ENCODE measurements around the gene FAM83B.
A peak's percentile ranks its signal among the peaks of the same experiment; 100 is the strongest.

The FAM83B gene

GRCh38 chr6:54847799-54848597 lies 1.4 kb downstream of the FAM83B start:
- TF ChIP-seq MYC (IDR thresholded peaks at IDR 0.05; ENCODE audit: low read depth, low read length) (no peak), POLR2A (IDR thresholded peaks at IDR 0.05; ENCODE audit: extremely low read depth, insufficient read length) (no peak)
- TF ChIP-seq, protein P1, sequence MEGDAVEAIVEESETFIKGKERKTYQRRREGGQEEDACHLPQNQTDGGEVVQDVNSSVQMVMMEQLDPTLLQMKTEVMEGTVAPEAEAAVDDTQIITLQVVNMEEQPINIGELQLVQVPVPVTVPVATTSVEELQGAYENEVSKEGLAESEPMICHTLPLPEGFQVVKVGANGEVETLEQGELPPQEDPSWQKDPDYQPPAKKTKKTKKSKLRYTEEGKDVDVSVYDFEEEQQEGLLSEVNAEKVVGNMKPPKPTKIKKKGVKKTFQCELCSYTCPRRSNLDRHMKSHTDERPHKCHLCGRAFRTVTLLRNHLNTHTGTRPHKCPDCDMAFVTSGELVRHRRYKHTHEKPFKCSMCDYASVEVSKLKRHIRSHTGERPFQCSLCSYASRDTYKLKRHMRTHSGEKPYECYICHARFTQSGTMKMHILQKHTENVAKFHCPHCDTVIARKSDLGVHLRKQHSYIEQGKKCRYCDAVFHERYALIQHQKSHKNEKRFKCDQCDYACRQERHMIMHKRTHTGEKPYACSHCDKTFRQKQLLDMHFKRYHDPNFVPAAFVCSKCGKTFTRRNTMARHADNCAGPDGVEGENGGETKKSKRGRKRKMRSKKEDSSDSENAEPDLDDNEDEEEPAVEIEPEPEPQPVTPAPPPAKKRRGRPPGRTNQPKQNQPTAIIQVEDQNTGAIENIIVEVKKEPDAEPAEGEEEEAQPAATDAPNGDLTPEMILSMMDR (IDR thresholded peaks at IDR 0.05; ENCODE audit: low read depth, low read length), result no peak
- TF ChIP-seq, protein P2, sequence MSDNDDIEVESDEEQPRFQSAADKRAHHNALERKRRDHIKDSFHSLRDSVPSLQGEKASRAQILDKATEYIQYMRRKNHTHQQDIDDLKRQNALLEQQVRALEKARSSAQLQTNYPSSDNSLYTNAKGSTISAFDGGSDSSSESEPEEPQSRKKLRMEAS (IDR thresholded peaks at IDR 0.05; ENCODE audit: low read depth, low read length), result no peak
- no peak for DNase-seq (ENCODE audit: low read depth)
- H3K4me3 ChIP-seq (ENCODE audit: low read depth, low read length), result no peak overlapping the region

DNA sequence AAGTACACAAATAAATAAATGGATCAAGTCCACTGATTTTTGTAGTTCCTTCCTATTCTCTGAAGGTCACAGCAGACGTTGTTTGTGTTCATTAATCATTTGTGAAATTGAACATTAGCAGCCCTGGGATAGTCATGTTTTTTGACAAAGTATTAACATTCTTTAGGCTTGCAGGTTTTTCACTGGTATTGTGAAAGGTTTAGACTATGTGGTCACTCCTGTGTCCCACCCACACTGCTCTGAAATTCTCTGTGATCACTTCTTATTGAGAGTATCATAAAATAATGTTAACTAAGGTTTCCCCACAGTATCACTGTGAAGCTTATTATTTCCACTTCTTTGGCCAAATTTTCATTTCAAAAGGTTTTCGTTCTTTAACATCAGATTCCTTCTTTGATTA lies 3.5 kb downstream of the FAM83B start:
- DNase-seq (ENCODE audit: low read depth), result no peak
- H3K4me3 ChIP-seq (ENCODE audit: low read depth, low read length), result no peak overlapping the region
- TF ChIP-seq, protein P2 (IDR thresholded peaks at IDR 0.05; ENCODE audit: low read depth, low read length), result no peak
- TF ChIP-seq POLR2A (IDR thresholded peaks at IDR 0.05; ENCODE audit: extremely low read depth, insufficient read length), result no peak
- TF ChIP-seq, protein P1 (IDR thresholded peaks at IDR 0.05; ENCODE audit: low read depth, low read length), result no peak
- TF ChIP-seq MYC (IDR thresholded peaks at IDR 0.05; ENCODE audit: low read depth, low read length), result no peak

DNA sequence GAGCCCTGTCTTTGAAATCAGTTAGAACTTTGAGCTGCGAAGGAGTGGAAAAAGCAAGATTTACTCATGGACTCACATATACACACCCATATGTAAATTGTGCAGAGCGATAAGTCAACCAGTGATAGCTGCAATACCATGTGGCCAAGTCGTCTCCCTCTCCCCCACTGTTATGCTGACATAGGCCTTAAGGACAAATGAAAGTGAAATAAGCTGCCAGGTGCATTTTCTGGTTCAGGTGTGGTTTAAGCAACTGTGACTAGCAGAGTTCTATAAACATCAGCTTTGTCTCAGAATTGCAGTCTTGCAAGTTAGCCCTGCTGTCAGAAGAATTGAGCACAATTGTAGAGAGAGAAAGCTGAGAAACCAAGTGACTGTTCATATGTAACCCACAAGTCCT lies 9.6 kb downstream of the FAM83B start:
- TF ChIP-seq MYC (IDR thresholded peaks at IDR 0.05; ENCODE audit: low read depth, low read length) (no peak), POLR2A (IDR thresholded peaks at IDR 0.05; ENCODE audit: extremely low read depth, insufficient read length) (no peak)
- TF ChIP-seq, protein P1 (IDR thresholded peaks at IDR 0.05; ENCODE audit: low read depth, low read length), result no peak
- TF ChIP-seq, protein P2 (IDR thresholded peaks at IDR 0.05; ENCODE audit: low read depth, low read length), result no peak
- DNase-seq (ENCODE audit: low read depth), result no peak
- H3K4me3 ChIP-seq (ENCODE audit: low read depth, low read length), result no peak overlapping the region

DNA sequence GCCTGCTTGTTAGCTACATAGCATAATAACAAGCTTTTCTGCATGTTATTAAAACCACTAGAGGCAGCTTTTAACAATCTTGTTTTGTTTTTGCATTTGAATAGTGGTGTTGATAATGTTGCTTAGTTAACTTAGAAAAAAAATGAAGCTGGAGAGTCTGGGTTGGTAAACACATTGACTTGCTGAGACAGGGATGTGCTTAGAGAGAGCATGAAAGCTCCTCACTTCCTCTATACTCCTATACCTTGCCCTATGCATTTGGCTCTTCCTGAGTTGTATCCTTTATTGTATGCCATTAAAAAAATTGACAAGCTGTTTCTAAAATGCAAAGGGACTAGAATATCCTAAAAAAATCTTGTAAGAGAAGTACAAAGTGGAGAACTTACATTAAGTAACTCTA lies 13.6 kb downstream of the FAM83B start:
- TF ChIP-seq, protein P2 (IDR thresholded peaks at IDR 0.05; ENCODE audit: low read depth, low read length), result no peak
- TF ChIP-seq, protein P1 (IDR thresholded peaks at IDR 0.05; ENCODE audit: low read depth, low read length), result no peak
- no peak for TF ChIP-seq POLR2A (IDR thresholded peaks at IDR 0.05; ENCODE audit: extremely low read depth, insufficient read length)
- no peak for TF ChIP-seq MYC (IDR thresholded peaks at IDR 0.05; ENCODE audit: low read depth, low read length)
- no peak overlapping the region for H3K4me3 ChIP-seq (ENCODE audit: low read depth, low read length)
- DNase-seq (ENCODE audit: low read depth), result no peak

- H3K4me3 ChIP-seq (ENCODE audit: low read depth, low read length), result no peak overlapping the region
- TF ChIP-seq MYC (IDR thresholded peaks at IDR 0.05; ENCODE audit: low read depth, low read length) (no peak), POLR2A (IDR thresholded peaks at IDR 0.05; ENCODE audit: extremely low read depth, insufficient read length) (no peak)
- TF ChIP-seq, protein P2 (IDR thresholded peaks at IDR 0.05; ENCODE audit: low read depth, low read length), result no peak
- TF ChIP-seq, protein P1 (IDR thresholded peaks at IDR 0.05; ENCODE audit: low read depth, low read length), result no peak
- peak; percentile 15 for DNase-seq (ENCODE audit: low read depth)
Measured at GRCh38 chr6:54860739-54861138, 14.2 kb downstream of the FAM83B start.

All from NB4 (cell line).